GM23248 (cell line): ENCODE measurements around the gene RENBP.

Experiments
- EZH2 ChIP-seq: fragments of 200-600 bp; sonication (generic); IDR thresholded peaks from 2 replicates; pipeline ENCODE4 v1.6.1; 2018; ENCODE audit warnings: antibody characterized with exemption, mild to moderate bottlenecking; ENCODE audit not compliant: insufficient read depth, poor library complexity, severe bottlenecking
- EZH2phosphoT487 ChIP-seq: fragments of 200-600 bp; sonication (generic); IDR thresholded peaks from 2 replicates; pipeline ENCODE4 v1.6.1; 2018; ENCODE audit warnings: antibody characterized with exemption, moderate library complexity, mild to moderate bottlenecking, low read depth; ENCODE audit not compliant: insufficient read depth

- no peak for TF ChIP-seq EZH2phosphoT487
- TF ChIP-seq EZH2 = no peak
These were observed 7.4 kb downstream of the RENBP start for GRCh38 chrX:153937056-153937455.
